HEK293 (cell line): ENCODE results near the gene ATRNL1.

Experiments used
- CTCF ChIA-PET: fragments of 350-600 bp; formaldehyde crosslinking; extraction: SDS; loops from one replicate; lab custom pipeline; 2021; ENCODE audit warnings: antibody characterized with exemption; lab: Yijun Ruan, JAX
- POLR2A ChIA-PET: fragments of 300-600 bp; formaldehyde crosslinking; extraction: SDS; loops from one replicate; lab custom pipeline; 2020; ENCODE audit warnings: antibody characterized with exemption, inconsistent platforms; lab: Yijun Ruan, JAX
- H3K27ac ChIP-seq: fragments of 200-500 bp; sonication (Bioruptor generic); 2 replicates; pipeline ENCODE4 v1.5.1; 2014; ENCODE audit warnings: low read depth, low read length, control low read depth, inconsistent platforms; ENCODE audit errors: extremely low read depth
- H3K36me3 ChIP-seq, 2 experiments: fragments of 200-500 bp in 1 of 2; sonication (Bioruptor generic) in 1 of 2; 1 replicate in 1 of 2; 2 replicates in 1 of 2; pipeline ENCODE4 v1.5.1; 2014 to 2017; ENCODE audit warnings: inconsistent platforms in 2 of 2, low read length in 2 of 2; ENCODE audit not compliant: control insufficient read depth in 2 of 2, insufficient read depth in 1 of 2
- H3K4me1 ChIP-seq: fragments of 200-500 bp; sonication (Bioruptor generic); 2 replicates; pipeline ENCODE4 v1.5.1; 2014; ENCODE audit warnings: mild to moderate bottlenecking, low read length, inconsistent platforms; ENCODE audit not compliant: control insufficient read depth, insufficient read depth
- H3K4me3 ChIP-seq: 2 replicates; pipeline ENCODE4 v1.5.1; 2011; ENCODE audit warnings: low read depth, mild to moderate bottlenecking, control low read depth, low read length, moderate library complexity
- H3K9me3 ChIP-seq: fragments of 200-500 bp; sonication (Bioruptor generic); 2 replicates; pipeline ENCODE4 v1.5.1; 2014; ENCODE audit warnings: low read depth, low read length, inconsistent platforms; ENCODE audit not compliant: control insufficient read depth, insufficient read depth
- EGR2 ChIP-seq: fragments of 450-650 bp; formaldehyde crosslinking; IDR thresholded peaks from 2 replicates; pipeline ENCODE4 v1.5.1; 2016; ENCODE audit warnings: low read depth, missing biosample characterization, missing genetic modification characterization
- HIC1 ChIP-seq: fragments of 450-650 bp; formaldehyde crosslinking; IDR thresholded peaks from 2 replicates; pipeline ENCODE4 v1.5.1; 2016; ENCODE audit warnings: missing biosample characterization, missing genetic modification characterization
- IKZF3 ChIP-seq: fragments of 450-650 bp; IDR thresholded peaks from 2 replicates; pipeline ENCODE4 v1.5.0; 2018; ENCODE audit warnings: missing biosample characterization, mild to moderate bottlenecking, missing genetic modification characterization, moderate library complexity
- INSM2 ChIP-seq: fragments of 450-650 bp; formaldehyde crosslinking; IDR thresholded peaks from 2 replicates; pipeline ENCODE4 v1.5.1; 2016; ENCODE audit warnings: missing biosample characterization, missing genetic modification characterization
- SCRT2 ChIP-seq: fragments of 450-650 bp; formaldehyde crosslinking; IDR thresholded peaks from 2 replicates; pipeline ENCODE4 v1.5.1; 2016; ENCODE audit warnings: missing biosample characterization, missing genetic modification characterization
- TCF7L2 ChIP-seq: IDR thresholded peaks from 2 replicates; pipeline ENCODE4 v1.6.1; 2011; ENCODE audit warnings: low read depth, mild to moderate bottlenecking, inconsistent platforms, low read length, moderate library complexity, borderline replicate concordance
- ZBTB20 ChIP-seq: fragments of 450-650 bp; formaldehyde crosslinking; IDR thresholded peaks from 2 replicates; pipeline ENCODE4 v1.5.1; 2016; ENCODE audit warnings: missing biosample characterization, missing genetic modification characterization
- ZNF174 ChIP-seq: fragments of 450-650 bp; formaldehyde crosslinking; IDR thresholded peaks from 2 replicates; pipeline ENCODE4 v1.5.0; 2017; ENCODE audit warnings: missing biosample characterization, mild to moderate bottlenecking, missing genetic modification characterization
- ZNF214 ChIP-seq: fragments of 450-650 bp; formaldehyde crosslinking; IDR thresholded peaks from 2 replicates; pipeline ENCODE4 v1.5.1; 2017; ENCODE audit warnings: missing biosample characterization, mild to moderate bottlenecking, missing genetic modification characterization, borderline replicate concordance
- ZNF26 ChIP-seq: fragments of 450-650 bp; formaldehyde crosslinking; IDR thresholded peaks from 2 replicates; pipeline ENCODE4 v1.5.1; 2016; ENCODE audit warnings: missing biosample characterization, missing genetic modification characterization
- ZNF354C ChIP-seq: fragments of 450-650 bp; formaldehyde crosslinking; IDR thresholded peaks from 2 replicates; pipeline ENCODE4 v1.5.1; 2016; ENCODE audit warnings: missing biosample characterization, missing genetic modification characterization, low read depth, borderline replicate concordance
- ZNF366 ChIP-seq: fragments of 450-650 bp; formaldehyde crosslinking; conservative IDR thresholded peaks from 2 replicates; pipeline ENCODE4 v1.5.1; 2016; ENCODE audit warnings: missing biosample characterization, missing genetic modification characterization
- ZNF416 ChIP-seq: fragments of 450-650 bp; formaldehyde crosslinking; IDR thresholded peaks from 2 replicates; pipeline ENCODE4 v1.5.1; 2016; ENCODE audit warnings: missing biosample characterization, missing genetic modification characterization
- ZNF48 ChIP-seq: fragments of 450-650 bp; formaldehyde crosslinking; IDR thresholded peaks from 2 replicates; pipeline ENCODE4 v1.5.1; 2016; ENCODE audit warnings: missing biosample characterization, missing genetic modification characterization
- ZNF610 ChIP-seq: fragments of 450-650 bp; formaldehyde crosslinking; IDR thresholded peaks from 2 replicates; pipeline ENCODE4 v1.5.1; 2016; ENCODE audit warnings: missing biosample characterization, missing genetic modification characterization, borderline replicate concordance
- ZNF707 ChIP-seq: fragments of 450-650 bp; formaldehyde crosslinking; IDR thresholded peaks from 2 replicates; pipeline ENCODE4 v1.5.1; 2016; ENCODE audit warnings: missing biosample characterization, missing genetic modification characterization
- ZNF777 ChIP-seq: fragments of 450-650 bp; formaldehyde crosslinking; IDR thresholded peaks from 2 replicates; pipeline ENCODE4 v1.5.1; 2017; ENCODE audit warnings: missing biosample characterization, missing genetic modification characterization, borderline replicate concordance
- ZNF785 ChIP-seq: fragments of 450-650 bp; formaldehyde crosslinking; IDR thresholded peaks from 2 replicates; pipeline ENCODE4 v1.5.1; 2016; ENCODE audit warnings: missing biosample characterization, missing genetic modification characterization
- TF ChIP-seq, protein P1 (sequence below): fragments of 450-650 bp; formaldehyde crosslinking; IDR thresholded peaks from 2 replicates; pipeline ENCODE4 v1.5.1; 2017; ENCODE audit warnings: missing biosample characterization, missing genetic modification characterization

The ATRNL1 gene

GRCh38 chr10:115558252-115558651, 465.1 kb downstream of the ATRNL1 start:
- Histone ChIP-seq H3K4me1 (no peaks in the 10 kb centered on the region), H3K9me3 (no peaks in the 10 kb centered on the region), H3K36me3 (no peaks in the 10 kb centered on the region), H3K4me3 (no peak overlapping the region), H3K27ac (no peak overlapping the region)
- CTCF ChIA-PET = no interaction called here
- POLR2A ChIA-PET = no interaction called here
- TF ChIP-seq ZNF214 (tag by site-specific recombination) = no peak
- no peak for TF ChIP-seq ZNF707 (tag by site-specific recombination)
- no peak for TF ChIP-seq ZNF48
- no peak for TF ChIP-seq ZNF416 (tag by site-specific recombination)
- no peak for TF ChIP-seq ZNF366 (tag by site-specific recombination)
- TF ChIP-seq EGR2 (tag by site-specific recombination) = no peak
- no peak for TF ChIP-seq SCRT2 (tag by site-specific recombination)
- TF ChIP-seq HIC1 (tag by site-specific recombination) = no peak
- TF ChIP-seq ZBTB20 (tag by site-specific recombination) = no peak
- no peak for TF ChIP-seq ZNF26
- TF ChIP-seq IKZF3 (tag by site-specific recombination) = no peak
- TF ChIP-seq INSM2 = no peak
- no peak for TF ChIP-seq ZNF354C (tag by site-specific recombination)
- no peak for TF ChIP-seq ZNF610 (tag by site-specific recombination)
- TF ChIP-seq, protein P1, sequence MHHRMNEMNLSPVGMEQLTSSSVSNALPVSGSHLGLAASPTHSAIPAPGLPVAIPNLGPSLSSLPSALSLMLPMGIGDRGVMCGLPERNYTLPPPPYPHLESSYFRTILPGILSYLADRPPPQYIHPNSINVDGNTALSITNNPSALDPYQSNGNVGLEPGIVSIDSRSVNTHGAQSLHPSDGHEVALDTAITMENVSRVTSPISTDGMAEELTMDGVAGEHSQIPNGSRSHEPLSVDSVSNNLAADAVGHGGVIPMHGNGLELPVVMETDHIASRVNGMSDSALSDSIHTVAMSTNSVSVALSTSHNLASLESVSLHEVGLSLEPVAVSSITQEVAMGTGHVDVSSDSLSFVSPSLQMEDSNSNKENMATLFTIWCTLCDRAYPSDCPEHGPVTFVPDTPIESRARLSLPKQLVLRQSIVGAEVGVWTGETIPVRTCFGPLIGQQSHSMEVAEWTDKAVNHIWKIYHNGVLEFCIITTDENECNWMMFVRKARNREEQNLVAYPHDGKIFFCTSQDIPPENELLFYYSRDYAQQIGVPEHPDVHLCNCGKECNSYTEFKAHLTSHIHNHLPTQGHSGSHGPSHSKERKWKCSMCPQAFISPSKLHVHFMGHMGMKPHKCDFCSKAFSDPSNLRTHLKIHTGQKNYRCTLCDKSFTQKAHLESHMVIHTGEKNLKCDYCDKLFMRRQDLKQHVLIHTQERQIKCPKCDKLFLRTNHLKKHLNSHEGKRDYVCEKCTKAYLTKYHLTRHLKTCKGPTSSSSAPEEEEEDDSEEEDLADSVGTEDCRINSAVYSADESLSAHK (tag by site-specific recombination) = no peak
- TF ChIP-seq TCF7L2 = no peak
- no peak for TF ChIP-seq ZNF777 (tag by site-specific recombination)
- TF ChIP-seq ZNF174 (tag by site-specific recombination) = no peak

GRCh38 chr10:115566867-115567266, 473.7 kb downstream of the ATRNL1 start:
- Histone ChIP-seq H3K4me3 (no peak overlapping the region), H3K36me3 (no peaks in the 10 kb centered on the region), H3K27ac (no peak overlapping the region), H3K4me1 (no peaks in the 10 kb centered on the region), H3K9me3 (no peaks in the 10 kb centered on the region)
- ChIA-PET POLR2A (no interaction called here), CTCF (no interaction called here)
- TF ChIP-seq SCRT2 (tag by site-specific recombination) (0 out of 2 replicates have a peak, but pooled peaks have one; percentile 12), ZNF785 (no peak)
